Cardiac muscle cell (in vitro differentiated cells and primary cell): Measurements from ENCODE around the gene RASGRP3. TPM values are rescaled to one million over a fixed set of nuclear protein-coding genes. Genes with fewer than 3 reads are reported as not detected.

Source experiments
- DNase-seq, 2 donors: peaks; one replicate each; pipeline versions ENCODE4 v3.0.0 to v3.0.0-alpha.2; 2010 to 2017; ENCODE audit warnings: low read depth in 1 of 2, low spot score in 1 of 2
- H3K27ac ChIP-seq: fragments of 200-600 bp; sonication (generic); 2 replicates; pipeline ENCODE4 v1.5.1; 2016
- H3K27me3 ChIP-seq: fragments of 200-600 bp; sonication (generic); 2 replicates; pipeline ENCODE4 v1.6.0; 2016; ENCODE audit warnings: control low read depth
- H3K36me3 ChIP-seq: fragments of 200-600 bp; sonication (generic); 2 replicates; pipeline ENCODE4 v1.5.1; 2016; ENCODE audit warnings: control low read depth
- H3K4me1 ChIP-seq: fragments of 200-600 bp; sonication (generic); 2 replicates; pipeline ENCODE4 v1.8.1; 2017; ENCODE audit warnings: low read depth, mild to moderate bottlenecking, mixed run types
- H3K4me3 ChIP-seq: fragments of 200-600 bp; sonication (generic); 2 replicates; pipeline ENCODE4 v1.5.1; 2016; ENCODE audit warnings: mild to moderate bottlenecking
- H3K9me3 ChIP-seq: fragments of 200-600 bp; sonication (generic); 2 replicates; pipeline ENCODE4 v1.5.1; 2017; ENCODE audit warnings: low read depth, mild to moderate bottlenecking, control low read depth
- CTCF ChIP-seq: IDR thresholded peaks from 2 replicates; pipeline ENCODE4 v1.5.1; 2012; ENCODE audit warnings: low read depth, mild to moderate bottlenecking, low read length
- polyA plus RNA-seq: library from polyadenylated mRNA; unstranded; fragments of >200 nt; fragmentation: Nextera tagmentation; extraction: Ambion mirVana; gene quantifications from 2 replicates; pipeline ENCODE4 v1.2.1, GENCODE V29; 2016
- total RNA-seq: library from RNA; depleted of rRNA; stranded (reverse); fragments of >200 nt; gene quantifications from 2 replicates; pipeline ENCODE4 v1.2.3, GENCODE V29; 2016

The RASGRP3 gene
- total and polyA plus RNA-seq, 2 experiments from 2014 or later: 19.8 to 21.3 TPM

- H3K4me1 ChIP-seq: no peaks in the 10 kb centered on the region
- H3K27ac ChIP-seq: peak overlapping the region; percentile 8
- TF ChIP-seq CTCF: no peak
- no peaks in the 10 kb centered on the region for H3K36me3 ChIP-seq
- H3K9me3 ChIP-seq: no peaks in the 10 kb centered on the region
- no peak overlapping the region for H3K4me3 ChIP-seq
- no peak for DNase-seq
- no peaks in the 10 kb centered on the region for H3K27me3 ChIP-seq
These were observed 128.6 kb downstream of the RASGRP3 start for GRCh38 chr2:33605056-33605455.

DNA sequence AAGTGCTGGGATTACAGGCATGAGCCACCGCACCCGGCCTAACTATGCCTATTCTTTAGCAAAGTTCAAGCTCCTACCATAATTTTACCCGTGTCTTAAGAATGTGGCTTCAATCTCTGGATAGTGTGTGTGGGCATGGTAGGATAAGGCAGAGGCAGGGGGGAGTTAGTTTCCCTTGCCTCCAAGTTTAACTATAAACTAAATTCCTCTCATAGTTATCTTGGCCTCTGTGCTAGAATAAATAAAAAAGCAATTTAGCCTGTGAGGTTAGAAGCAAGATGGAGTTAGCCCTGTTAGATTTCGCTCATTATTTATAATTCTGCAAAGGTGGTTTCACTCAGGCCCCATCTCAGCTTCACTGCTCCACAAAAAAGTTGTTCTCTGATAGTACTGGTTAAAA, 129.7 kb downstream of the RASGRP3 start:
- Histone ChIP-seq H3K27ac (no peak overlapping the region), H3K27me3 (no peaks in the 10 kb centered on the region), H3K4me1 (no peaks in the 10 kb centered on the region), H3K9me3 (no peaks in the 10 kb centered on the region), H3K4me3 (no peak overlapping the region), H3K36me3 (no peaks in the 10 kb centered on the region)
- DNase-seq: no peak
- TF ChIP-seq CTCF: no peak

DNA sequence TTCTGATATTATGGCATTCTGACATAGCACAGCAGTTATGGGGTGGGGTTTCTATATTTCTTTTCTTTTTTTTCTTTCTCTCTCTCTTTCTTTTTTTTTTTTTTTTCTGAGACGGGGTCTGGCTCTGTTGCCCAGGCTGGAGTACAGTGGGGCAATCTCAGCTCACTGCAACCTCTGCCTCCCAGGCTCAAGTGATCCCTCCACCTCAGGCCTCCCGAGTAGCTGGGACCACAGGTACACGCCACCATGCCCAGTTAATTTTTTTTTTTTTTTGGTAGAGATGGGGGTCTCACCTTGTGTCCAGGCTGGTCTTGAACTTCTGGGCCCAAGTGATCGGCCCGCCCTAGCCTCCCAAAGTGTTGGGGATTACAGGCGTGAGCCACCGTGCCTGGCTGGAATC, 130.2 kb downstream of the RASGRP3 start:
- Histone ChIP-seq H3K36me3 (no peaks in the 10 kb centered on the region), H3K27ac (no peak overlapping the region), H3K9me3 (no peaks in the 10 kb centered on the region), H3K4me1 (no peaks in the 10 kb centered on the region), H3K4me3 (no peak overlapping the region), H3K27me3 (no peaks in the 10 kb centered on the region)
- no peak for DNase-seq
- no peak for TF ChIP-seq CTCF

- no peak for TF ChIP-seq CTCF
- no peak for DNase-seq
- no peaks in the 10 kb centered on the region for H3K9me3 ChIP-seq
- no peak overlapping the region for H3K27ac ChIP-seq
- no peaks in the 10 kb centered on the region for H3K27me3 ChIP-seq
- no peaks in the 10 kb centered on the region for H3K4me1 ChIP-seq
- no peak overlapping the region for H3K4me3 ChIP-seq
- H3K36me3 ChIP-seq: no peaks in the 10 kb centered on the region
These were observed 130.8 kb downstream of the RASGRP3 start for GRCh38 chr2:33607251-33607721.

GRCh38 chr2:33607905-33608304, 131.5 kb downstream of the RASGRP3 start:
- Histone ChIP-seq H3K27ac (no peak overlapping the region), H3K4me3 (no peak overlapping the region), H3K9me3 (no peaks in the 10 kb centered on the region), H3K4me1 (no peaks in the 10 kb centered on the region), H3K36me3 (no peaks in the 10 kb centered on the region), H3K27me3 (no peaks in the 10 kb centered on the region)
- peak in 1 of 2 donors; percentile 28 for DNase-seq
- TF ChIP-seq CTCF: no peak

DNA sequence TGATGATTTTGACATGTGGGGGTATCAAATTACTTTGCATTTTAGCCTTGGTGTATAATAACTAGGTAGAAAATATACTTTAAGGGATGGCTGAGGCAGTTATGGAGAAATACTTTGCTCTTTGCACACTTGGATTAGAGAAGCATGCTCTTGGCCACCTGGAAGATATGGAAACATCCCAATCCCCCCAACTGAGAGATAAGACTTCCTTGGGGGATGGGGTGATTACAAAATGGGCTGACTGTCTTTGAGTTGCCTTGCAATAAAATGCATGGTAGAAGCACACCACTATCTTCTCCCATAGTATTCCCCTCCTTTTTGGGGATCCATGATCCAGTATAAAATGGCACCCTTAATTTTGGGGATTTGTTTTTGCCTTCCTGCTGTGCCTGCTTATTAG, 137.7 kb downstream of the RASGRP3 start:
- Histone ChIP-seq H3K4me3 (no peak overlapping the region), H3K27me3 (no peaks in the 10 kb centered on the region), H3K4me1 (no peaks in the 10 kb centered on the region), H3K9me3 (no peaks in the 10 kb centered on the region), H3K27ac (no peak overlapping the region), H3K36me3 (no peaks in the 10 kb centered on the region)
- no peak for TF ChIP-seq CTCF
- peak in 1 of 2 donors; percentile 39 for DNase-seq
